CD4-positive, alpha-beta T cell treated with Interleukin-4 for 4 hours (primary cell): ENCODE measurements around the gene SDF4.

Experiments
- DNase-seq: peaks from one replicate; pipeline ENCODE4 v3.0.0-alpha.2; 2020

The SDF4 gene

DNA sequence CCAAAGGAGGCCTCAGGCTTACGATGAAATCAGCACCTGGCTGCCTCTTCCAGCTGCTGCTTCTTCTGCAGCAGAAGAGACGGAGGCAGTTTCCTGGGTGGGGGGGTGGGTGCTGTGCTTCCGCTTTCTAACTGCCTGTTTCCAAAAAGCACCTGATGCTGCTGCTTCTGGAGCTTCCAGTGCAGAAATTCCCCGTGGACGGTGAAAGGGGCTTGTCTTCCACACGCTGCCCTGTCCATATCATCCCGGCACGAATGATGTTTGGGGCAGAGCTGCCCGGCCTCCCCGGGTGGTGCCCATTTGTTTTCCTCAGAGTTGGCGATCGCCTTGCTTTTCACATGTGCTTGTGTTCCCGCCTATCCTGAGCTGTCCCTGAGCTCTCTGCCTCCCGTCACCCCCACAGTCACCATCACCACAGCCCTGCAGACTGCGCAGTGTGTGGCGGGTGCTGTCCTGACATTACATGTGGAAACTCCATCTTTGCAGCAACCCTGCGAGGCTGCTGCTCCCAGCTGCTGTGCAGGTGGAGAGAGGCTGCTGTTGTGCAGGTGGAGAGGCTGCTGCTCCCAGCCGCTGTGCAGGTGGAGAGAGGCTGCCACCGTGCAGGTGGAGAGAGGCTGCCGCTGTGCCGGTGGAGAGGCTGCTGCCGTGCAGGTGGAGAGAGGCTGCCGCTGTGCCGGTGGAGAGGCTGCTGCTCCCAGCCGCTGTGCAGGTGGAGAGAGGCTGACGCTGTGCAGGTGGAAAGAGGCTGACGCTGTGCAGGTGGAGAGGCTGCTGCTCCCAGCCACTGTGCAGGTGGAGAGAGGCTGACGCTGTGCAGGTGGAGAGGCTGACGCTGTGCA is 56.4 kb downstream of the SDF4 start:
- DNase-seq, result no peak

- peak; percentile 69 for DNase-seq
These were observed 57.9 kb downstream of the SDF4 start, which contains the start of gene TTLL10 for GRCh38 chr1:1173793-1174415. TTLL10 (plus strand) TSS chr1:1173880; CDS start chr1:1179216, 5,336 bp downstream.

DNA sequence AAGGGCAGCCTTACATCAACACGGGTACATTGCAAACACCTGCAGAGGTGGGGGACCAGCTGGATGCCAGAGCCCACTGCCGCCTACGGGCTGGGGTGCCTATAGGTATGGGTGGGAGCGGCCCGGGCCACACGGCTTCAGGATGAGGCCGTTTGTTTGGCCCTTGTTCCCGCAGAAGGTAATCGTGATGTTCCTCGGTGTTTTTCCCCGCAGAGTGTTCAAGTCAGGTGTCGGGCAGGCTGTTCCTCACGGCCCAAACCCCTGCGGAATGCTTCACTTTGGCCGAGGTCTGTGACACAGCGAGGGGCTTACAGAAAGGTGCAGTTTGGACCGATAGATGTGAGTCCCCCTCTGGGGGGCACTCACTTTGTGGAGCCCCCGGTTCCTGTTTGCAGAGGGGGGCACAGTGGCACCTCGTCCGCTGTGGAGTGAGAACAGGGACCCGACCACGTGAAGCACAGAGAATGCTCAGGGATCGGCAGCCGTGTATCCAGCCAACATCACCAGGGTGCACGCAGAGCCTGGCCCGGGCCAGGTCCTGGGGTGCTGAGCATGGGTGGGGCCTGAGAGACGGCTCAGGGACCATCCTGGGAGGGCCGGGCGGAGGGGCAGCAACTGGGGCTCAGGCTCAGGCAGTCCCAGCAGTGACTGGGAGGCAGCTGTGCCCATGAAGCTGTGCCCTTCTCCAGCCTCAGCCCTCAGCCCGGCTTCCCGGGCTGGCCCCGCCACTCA is 58.6 kb downstream of the SDF4 start:
- DNase-seq, result no peak

- DNase-seq, result peak; percentile 19
These were observed 60.1 kb downstream of the SDF4 start for GRCh38 chr1:1171546-1172340.

DNA sequence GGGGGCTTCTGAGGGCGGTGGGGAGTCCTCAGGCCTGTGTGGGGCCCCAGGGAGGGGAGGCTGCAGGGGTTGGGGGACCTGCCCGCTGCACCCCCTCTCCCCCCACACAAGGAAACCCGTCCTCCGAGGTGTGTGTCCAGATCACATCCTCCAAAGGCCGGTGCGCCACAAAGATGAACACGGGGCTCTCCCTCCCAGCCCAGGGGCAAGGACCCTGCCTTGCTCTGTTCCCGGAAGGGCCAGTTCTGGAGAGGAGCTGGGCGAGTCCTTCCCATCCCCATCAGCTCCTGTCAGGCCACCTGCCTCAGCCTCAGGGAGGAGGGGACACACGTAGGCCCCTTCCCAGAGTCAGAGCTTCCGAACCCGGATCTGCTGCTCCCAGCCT is 60.6 kb downstream of the SDF4 start:
- no peak for DNase-seq

DNA sequence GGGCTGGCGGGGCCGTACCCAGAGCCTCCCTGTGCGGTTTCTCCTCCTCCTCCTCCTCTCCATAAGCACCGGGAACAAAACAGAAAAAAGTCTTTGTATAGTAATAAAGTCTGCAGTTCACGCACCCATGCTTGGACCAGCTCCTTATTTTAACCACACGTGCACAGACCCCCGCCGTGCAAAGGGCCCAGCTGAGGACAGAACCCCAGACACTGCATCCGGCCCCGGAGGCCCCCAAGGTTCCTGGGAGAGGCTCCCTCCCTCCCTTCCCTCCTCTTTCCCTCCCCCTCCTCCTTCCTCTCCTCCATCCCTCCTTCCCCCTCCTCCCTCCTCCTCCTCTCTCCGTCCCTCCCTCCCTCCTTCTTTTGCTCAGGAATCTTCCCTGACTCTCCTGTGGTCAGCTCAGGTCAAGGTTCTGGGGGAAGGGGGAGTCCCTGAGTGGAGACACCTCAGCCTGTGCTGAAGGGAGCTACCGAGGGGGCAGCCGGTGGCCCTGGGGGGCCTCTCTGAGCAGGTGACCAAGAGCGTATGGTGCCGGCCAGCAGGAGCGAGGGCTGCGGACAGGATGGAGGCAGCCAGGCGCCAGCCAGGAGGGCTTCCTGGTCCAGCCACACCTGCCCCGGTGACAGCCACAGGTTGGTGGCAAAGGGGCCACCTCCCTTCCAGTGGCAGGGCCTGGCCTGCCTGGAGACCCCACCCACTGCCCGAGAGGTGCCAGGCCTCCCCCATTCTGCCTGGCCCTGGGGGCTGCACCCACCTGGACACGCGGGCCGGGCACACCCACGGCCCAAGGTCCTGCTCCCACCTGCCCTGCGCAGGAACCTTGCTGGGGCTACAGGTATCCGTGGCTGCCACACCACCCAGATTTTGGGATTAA is 61.3 kb downstream of the SDF4 start:
- DNase-seq, result no peak

DNA sequence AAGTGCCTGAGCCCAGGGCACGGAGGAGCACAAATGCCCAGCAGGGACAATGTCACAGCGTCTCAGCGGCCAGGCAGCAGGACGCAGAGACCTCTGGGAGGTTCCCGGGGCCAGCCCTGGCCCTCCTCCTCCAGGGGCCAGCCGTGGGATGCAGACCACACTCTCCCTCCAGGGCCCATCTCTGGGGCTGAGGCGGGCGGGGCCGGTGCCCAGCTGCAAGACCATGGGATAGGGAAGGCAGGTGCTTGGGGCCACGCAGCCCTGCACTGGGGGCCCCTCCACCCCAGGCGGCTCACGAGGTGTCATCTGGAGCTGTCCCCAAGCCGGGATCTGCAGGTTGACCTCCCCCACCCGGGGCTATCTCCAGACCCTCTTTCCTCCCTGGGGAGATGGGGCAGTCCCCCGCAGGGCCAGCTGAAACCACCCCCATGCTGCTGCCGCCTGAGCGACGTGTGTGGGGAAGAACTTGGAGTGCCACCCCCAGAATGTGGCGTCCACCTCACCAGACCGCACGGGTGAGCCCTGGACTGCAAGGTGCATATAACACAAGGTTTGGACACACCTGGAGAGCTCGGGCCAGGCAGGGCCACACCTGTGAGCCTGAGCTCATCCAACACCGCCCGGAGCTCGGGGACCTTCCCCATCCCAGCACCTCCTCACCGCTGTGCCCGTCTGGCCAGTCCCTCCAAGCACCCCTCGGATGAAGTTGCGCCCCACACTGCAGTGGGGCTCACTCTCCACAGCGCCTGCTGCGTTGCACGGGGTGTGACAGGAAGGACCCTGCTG is 62.2 kb downstream of the SDF4 start:
- DNase-seq, result no peak

DNA sequence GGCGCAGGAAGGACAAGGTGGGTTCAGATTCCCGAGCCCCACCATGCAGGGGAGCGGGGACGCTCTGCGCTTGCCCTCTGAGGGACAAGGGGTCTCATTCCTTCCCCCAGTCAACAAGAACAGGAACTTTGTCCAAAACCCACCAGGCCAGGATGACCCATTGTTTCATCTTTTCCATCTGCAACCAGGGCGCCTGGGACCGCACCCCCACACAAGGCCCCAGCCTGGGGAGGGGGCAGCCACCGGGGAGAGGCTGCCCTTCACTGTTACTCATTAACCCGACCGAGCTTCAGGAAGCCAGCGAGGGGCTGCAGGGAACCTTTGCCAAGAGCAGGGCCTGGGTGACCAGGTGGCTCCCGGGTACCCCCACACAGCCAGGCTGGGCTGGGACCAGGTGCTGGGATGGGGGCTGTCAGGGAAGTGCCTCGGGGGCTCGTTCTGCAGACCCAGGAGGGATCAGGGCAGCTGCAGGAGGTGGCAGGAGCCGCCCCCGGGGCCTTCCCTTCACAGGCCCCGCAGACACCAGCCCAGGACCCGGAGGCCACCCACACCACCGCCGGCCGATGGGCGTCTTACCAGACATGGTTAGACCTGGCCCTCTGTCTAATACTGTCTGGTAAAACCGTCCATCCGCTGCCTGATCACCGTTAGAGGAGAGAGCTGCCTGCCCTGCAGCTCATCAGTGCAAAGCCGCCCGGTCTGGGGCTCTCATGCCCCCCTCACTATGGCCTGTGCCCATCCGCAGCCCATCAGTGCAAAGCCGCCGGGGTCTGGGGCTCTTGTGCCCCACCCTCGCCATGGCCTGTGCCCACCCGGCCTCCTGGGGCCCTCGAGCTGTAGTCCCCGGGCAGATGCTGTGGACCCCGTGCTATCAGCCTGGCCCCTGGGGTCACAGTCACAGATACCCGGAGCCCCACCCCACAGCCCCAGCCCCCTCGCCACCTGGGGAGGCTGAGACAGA is 63.1 kb downstream of the SDF4 start:
- no peak for DNase-seq

- no peak for DNase-seq
These were observed 63.9 kb downstream of the SDF4 start for GRCh38 chr1:1167841-1168450.

GRCh38 chr1:1167398-1167821 is 64.4 kb downstream of the SDF4 start:
- DNase-seq, result no peak
